Measurements from ENCODE around the gene EFNA5. TPM values are rescaled to one million over a fixed set of nuclear protein-coding genes. Genes with fewer than 3 reads are reported as not detected.

EFNA5 gene
- total RNA-seq, 4 donors from 2014 or later: 6.8 to 17.9 (median 11.5) TPM

DNA sequence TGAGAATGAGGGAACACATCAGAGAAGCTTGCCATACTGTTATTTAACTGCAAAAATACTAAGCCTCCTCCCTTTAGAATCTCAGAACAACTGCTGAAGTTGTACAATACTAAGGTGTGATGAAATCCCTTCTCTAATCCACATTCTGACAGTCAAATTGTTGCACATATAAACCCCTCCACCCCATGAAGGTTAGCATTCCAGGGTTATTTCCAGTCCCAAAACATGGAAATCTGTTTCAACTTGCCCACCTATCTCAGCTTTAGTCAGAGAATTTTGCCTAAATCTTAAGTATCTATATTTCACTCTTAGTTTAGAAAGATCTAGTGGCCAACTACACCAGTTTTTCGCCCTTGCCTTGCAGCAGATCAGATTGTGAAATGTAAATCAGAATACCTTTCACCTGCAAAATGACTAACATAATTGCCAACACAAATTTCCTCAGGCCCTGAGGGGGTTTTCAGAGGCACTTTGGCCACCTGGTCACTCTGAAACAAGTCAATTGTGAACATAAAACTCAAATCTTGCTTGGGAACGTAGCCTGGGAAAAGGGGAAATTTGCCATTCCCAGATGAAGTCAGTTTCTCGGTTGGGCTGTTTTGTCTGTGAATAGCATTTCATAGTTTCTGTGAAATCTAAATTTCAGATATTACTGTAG is 93.9 kb downstream of the EFNA5 start:
- peak overlapping the region; percentile 4 to 66 (median 42) for H3K27ac ChIP-seq
- H3K4me1 ChIP-seq: peaks cover 8 to 60% (median 23%) of the 10 kb centered on the region in 3 donors
- no peak for DNase-seq
- no peaks in the 10 kb centered on the region for H3K9me3 ChIP-seq
- no peak overlapping the region for H3K4me3 ChIP-seq
- H3K36me3 ChIP-seq: no peaks in the 10 kb centered on the region
- intact Hi-C loops (cut with DNase I): no loop called here
- H3K27me3 ChIP-seq: no peaks in the 10 kb centered on the region
- no peak for TF ChIP-seq POLR2A (IDR thresholded peaks at IDR 0.05)
- TF ChIP-seq, protein P1, sequence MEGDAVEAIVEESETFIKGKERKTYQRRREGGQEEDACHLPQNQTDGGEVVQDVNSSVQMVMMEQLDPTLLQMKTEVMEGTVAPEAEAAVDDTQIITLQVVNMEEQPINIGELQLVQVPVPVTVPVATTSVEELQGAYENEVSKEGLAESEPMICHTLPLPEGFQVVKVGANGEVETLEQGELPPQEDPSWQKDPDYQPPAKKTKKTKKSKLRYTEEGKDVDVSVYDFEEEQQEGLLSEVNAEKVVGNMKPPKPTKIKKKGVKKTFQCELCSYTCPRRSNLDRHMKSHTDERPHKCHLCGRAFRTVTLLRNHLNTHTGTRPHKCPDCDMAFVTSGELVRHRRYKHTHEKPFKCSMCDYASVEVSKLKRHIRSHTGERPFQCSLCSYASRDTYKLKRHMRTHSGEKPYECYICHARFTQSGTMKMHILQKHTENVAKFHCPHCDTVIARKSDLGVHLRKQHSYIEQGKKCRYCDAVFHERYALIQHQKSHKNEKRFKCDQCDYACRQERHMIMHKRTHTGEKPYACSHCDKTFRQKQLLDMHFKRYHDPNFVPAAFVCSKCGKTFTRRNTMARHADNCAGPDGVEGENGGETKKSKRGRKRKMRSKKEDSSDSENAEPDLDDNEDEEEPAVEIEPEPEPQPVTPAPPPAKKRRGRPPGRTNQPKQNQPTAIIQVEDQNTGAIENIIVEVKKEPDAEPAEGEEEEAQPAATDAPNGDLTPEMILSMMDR (IDR thresholded peaks at IDR 0.05): no peak
- 39 to 53% methylated on average over 3 of the region's 3 CpGs for WGBS, 2 donors

DNA sequence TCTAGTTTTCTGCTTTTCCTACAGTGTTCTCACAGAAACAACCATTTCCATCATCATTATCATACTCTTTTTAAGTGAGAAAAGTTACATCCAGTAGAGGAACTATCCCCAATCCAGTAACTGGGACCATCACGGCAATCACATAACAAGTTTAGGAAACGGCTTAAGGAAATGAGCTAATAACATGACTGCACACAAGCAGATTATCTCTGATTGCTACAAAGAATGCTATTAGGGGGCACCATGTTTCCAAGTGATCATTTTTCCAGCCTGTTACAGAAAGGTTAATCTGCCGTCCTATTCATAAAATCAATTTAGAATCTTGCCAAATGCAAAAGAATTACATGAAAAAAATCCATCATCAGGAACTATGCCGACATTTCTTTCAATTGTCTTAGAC is 94.6 kb downstream of the EFNA5 start:
- TF ChIP-seq, protein P1 (IDR thresholded peaks at IDR 0.05): no peak
- TF ChIP-seq POLR2A (IDR thresholded peaks at IDR 0.05): no peak
- peaks cover 10 to 65% (median 27%) of the 10 kb centered on the region in 3 donors for H3K4me1 ChIP-seq
- H3K36me3 ChIP-seq: no peaks in the 10 kb centered on the region
- intact Hi-C loops (cut with DNase I): no loop called here
- H3K27ac ChIP-seq: peak overlapping the region in 2 of 4 donors; percentile 59 to 66
- H3K9me3 ChIP-seq: no peaks in the 10 kb centered on the region
- DNase-seq: no peak
- H3K4me3 ChIP-seq: no peak overlapping the region
- H3K27me3 ChIP-seq: no peaks in the 10 kb centered on the region
- 72% methylated on average over 4 of the region's 4 CpGs for WGBS, 2 donors

DNA sequence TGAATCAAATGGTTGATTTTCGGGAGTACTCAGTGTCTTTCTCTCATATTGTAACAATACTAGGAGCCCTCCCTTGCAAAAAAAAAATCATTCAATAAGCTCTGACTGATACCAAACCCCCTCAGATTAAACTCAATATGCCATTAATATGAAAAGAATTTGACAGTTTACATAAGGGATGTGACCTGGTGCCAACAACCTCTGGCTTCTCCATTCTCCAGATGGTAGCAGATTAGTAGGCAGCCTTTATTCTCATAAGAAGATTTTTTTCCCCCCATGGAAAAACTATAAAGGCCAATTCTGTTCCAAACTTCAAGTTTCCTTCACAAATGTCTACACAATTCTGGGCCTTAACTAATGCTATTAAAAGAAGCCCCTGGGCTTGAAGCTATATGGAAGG is 96.5 kb downstream of the EFNA5 start:
- DNase-seq: no peak
- WGBS, 2 donors: 78 to 100% methylated on average over 1 of the region's 1 CpG
- TF ChIP-seq, protein P1 (IDR thresholded peaks at IDR 0.05): no peak
- TF ChIP-seq POLR2A (IDR thresholded peaks at IDR 0.05): no peak
- Histone ChIP-seq H3K27ac (no peak overlapping the region), H3K9me3 (no peaks in the 10 kb centered on the region), H3K36me3 (no peaks in the 10 kb centered on the region), H3K4me3 (no peak overlapping the region), H3K27me3 (no peaks in the 10 kb centered on the region), H3K4me1 (peaks cover 25 to 80% (median 40%) of the 10 kb centered on the region in 3 donors)
- intact Hi-C loops (cut with DNase I): no loop called here

DNA sequence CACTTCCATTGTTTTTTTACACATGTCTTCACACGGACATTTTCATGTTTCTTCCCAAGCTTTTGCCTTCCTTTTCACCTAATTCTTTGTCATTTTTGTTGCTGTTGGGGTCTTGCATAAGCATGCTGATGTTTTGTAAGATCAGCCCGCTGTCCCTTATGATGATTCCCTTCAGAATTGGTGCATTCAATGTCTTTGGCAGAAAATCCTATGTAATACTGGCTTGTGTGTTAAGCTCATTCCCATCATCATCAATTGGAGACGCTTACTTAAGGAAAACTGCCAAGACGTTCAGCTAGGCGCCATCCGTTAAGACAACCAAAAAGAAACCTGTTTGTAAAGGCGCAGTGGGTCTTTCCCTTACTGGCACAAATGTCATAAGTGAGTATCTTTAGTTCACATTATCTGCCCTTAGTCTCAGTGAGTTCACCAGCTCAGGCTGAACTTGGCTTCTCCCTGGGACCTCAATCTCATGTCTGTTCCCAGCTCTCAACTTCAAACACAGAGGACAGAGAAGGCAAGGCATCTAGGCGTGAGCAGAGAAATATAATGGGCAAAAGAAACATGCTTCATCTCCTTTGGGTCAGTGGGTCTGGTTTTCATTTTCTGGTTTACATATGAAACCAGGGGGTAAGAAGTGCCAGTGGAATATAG is 97.9 kb downstream of the EFNA5 start:
- H3K4me3 ChIP-seq: peak overlapping the region in 1 of 4 donors; percentile 47
- 48 to 55% methylated on average over 8 of the region's 8 CpGs for WGBS, 2 donors
- intact Hi-C loops (cut with DNase I): no loop called here
- H3K4me1 ChIP-seq: peaks cover 25 to 84% (median 33%) of the 10 kb centered on the region in 3 donors
- peak overlapping the region; percentile 65 to 91 (median 83) for H3K27ac ChIP-seq
- H3K27me3 ChIP-seq: no peaks in the 10 kb centered on the region
- DNase-seq: no peak
- no peaks in the 10 kb centered on the region for H3K36me3 ChIP-seq
- TF ChIP-seq, protein P1 (IDR thresholded peaks at IDR 0.05): no peak
- no peak for TF ChIP-seq POLR2A (IDR thresholded peaks at IDR 0.05)
- no peaks in the 10 kb centered on the region for H3K9me3 ChIP-seq

All from esophagus squamous epithelium (tissue), 5 donors.